Testis (tissue), 2 donors: Measurements from ENCODE around the gene MRM2.

Source experiments
- CTCF ChIP-seq, 3 experiments: fragments of 450-650 bp in 2 of 3; fragments of 200-600 bp in 1 of 3; sonication (generic) in 1 of 3; IDR thresholded peaks; one replicate each; pipeline ENCODE4 v1.5.1; 2016 to 2019; ENCODE audit warnings: antibody characterized with exemption in 3 of 3, mild to moderate bottlenecking in 2 of 3, moderate library complexity in 1 of 3
- POLR2A ChIP-seq: fragments of 450-650 bp; IDR thresholded peaks from one replicate; pipeline ENCODE4 v1.6.1; 2017; ENCODE audit warnings: antibody characterized with exemption, mild to moderate bottlenecking, moderate library complexity

GRCh38 chr7:2253525-2254244 lies 11.7 kb upstream of the MRM2 start:
- TF ChIP-seq CTCF (IDR thresholded peaks at IDR 0.05) (no peak), POLR2A (no peak)
